Astrocyte of the cerebellum (primary cell): Measurements from ENCODE around the gene FLT1.

Source experiments
- DNase-seq: peaks from one replicate; pipeline ENCODE4 v3.0.0-alpha.2; 2011; ENCODE audit warnings: low read depth
- H3K4me3 ChIP-seq: 2 replicates; pipeline ENCODE4 v1.5.1; 2011; ENCODE audit warnings: mild to moderate bottlenecking, low read depth, low read length, moderate library complexity
- in situ Hi-C: cut with HindIII; loops from 2 replicates; pipeline ENCODE4 v1.10.0; 2017; ENCODE audit warnings: low sequenced_read_pairs
- TF ChIP-seq, protein P1 (sequence below): IDR thresholded peaks from 2 replicates; pipeline ENCODE4 v1.5.1; 2012; ENCODE audit warnings: low read length, low read depth, moderate library complexity, mild to moderate bottlenecking; ENCODE audit errors: missing control alignments

Gene FLT1

GRCh38 chr13:28423010-28423409 is 71.9 kb downstream of the FLT1 start:
- no peak overlapping the region for H3K4me3 ChIP-seq
- DNase-seq, result no peak
- TF ChIP-seq, protein P1, sequence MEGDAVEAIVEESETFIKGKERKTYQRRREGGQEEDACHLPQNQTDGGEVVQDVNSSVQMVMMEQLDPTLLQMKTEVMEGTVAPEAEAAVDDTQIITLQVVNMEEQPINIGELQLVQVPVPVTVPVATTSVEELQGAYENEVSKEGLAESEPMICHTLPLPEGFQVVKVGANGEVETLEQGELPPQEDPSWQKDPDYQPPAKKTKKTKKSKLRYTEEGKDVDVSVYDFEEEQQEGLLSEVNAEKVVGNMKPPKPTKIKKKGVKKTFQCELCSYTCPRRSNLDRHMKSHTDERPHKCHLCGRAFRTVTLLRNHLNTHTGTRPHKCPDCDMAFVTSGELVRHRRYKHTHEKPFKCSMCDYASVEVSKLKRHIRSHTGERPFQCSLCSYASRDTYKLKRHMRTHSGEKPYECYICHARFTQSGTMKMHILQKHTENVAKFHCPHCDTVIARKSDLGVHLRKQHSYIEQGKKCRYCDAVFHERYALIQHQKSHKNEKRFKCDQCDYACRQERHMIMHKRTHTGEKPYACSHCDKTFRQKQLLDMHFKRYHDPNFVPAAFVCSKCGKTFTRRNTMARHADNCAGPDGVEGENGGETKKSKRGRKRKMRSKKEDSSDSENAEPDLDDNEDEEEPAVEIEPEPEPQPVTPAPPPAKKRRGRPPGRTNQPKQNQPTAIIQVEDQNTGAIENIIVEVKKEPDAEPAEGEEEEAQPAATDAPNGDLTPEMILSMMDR, result no peak
- in situ Hi-C loops, result no loop called here

- no peak overlapping the region for H3K4me3 ChIP-seq
- no peak for DNase-seq
- TF ChIP-seq, protein P1, result no peak
- in situ Hi-C loops, result no loop called here
Measured at GRCh38 chr13:28421676-28422410, 73.1 kb downstream of the FLT1 start.

DNA sequence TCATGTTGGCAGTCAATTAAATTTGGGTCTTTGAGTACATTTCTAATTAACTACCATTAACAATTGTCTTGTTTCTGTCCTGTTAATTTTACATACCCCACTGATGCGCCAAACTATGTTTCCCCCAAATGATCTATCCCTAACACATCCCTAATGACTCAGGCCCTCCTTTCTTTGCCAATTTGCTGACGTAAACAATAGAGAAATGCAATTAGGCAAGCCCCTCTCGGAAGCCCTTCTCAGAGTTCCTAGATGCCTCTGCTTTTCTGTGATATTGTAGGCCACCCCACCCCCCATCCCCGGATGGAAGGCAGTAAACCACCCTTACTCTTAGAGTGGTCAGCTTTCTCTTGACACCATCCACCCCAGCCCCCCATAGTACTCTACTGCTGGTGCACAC is 74.2 kb downstream of the FLT1 start:
- TF ChIP-seq, protein P1, result no peak
- H3K4me3 ChIP-seq, result no peak overlapping the region
- in situ Hi-C loops, result no loop called here
- DNase-seq, result no peak

DNA sequence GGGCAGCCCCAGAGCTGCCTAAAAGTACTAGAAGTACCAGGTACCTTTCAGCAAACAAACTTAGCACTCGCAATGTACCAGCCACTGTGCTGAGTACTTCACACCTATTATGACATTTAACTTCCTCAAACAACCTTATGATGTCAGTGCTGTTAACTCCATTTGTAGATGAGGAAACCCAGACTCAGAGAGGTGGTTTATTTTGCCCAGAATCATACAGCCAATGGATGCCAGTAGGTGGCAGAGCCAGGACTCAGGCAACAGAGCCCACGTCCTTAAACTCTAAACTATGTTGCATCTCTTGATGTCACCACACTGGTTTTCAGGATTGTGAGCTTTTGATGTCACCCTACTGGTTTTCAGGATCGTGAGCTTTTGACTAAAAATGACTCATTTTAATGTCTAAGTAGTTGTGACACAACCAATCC is 78.9 kb downstream of the FLT1 start:
- TF ChIP-seq, protein P1, result no peak
- no peak for DNase-seq
- no peak overlapping the region for H3K4me3 ChIP-seq
- in situ Hi-C loops, result no loop called here

- in situ Hi-C loops, result no loop called here
- no peak overlapping the region for H3K4me3 ChIP-seq
- no peak for DNase-seq
- TF ChIP-seq, protein P1, result no peak
Measured at GRCh38 chr13:28413999-28414398, 80.9 kb downstream of the FLT1 start.

DNA sequence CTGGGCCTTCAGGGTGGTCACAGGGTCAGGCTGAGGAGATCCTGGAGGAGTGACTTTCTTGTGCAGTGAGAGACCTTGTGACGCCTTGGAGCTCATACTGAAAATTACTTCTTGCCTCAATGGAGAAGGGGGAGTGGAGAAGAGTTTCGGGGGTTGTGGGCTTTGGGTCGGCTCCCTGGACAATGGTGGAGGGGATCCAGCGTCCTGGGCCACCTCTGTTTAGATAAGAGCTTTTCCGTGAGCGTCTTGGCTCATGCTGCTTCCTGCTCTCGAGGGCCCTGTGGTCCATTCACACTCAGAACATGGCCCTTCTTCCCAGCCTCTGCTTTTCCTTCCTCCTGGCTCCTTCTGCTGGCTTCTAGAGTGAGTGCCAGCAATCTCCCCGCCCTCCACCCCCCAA is 81.9 kb downstream of the FLT1 start:
- in situ Hi-C loops, result no loop called here
- no peak for DNase-seq
- TF ChIP-seq, protein P1, result no peak
- no peak overlapping the region for H3K4me3 ChIP-seq
